Stomach (tissue), 4 donors: ENCODE data around the gene IL1RL2.

ENCODE experiments used
- EP300 ChIP-seq: sonication (generic); formaldehyde crosslinking; IDR thresholded peaks from one replicate; pipeline ENCODE4 v1.6.1; 2017; ENCODE audit warnings: antibody characterized with exemption
- POLR2AphosphoS5 ChIP-seq, 3 donors: sonication (generic); formaldehyde crosslinking; IDR thresholded peaks; one replicate each; pipeline ENCODE4 v1.6.1; 2016; ENCODE audit warnings: antibody characterized with exemption in 3 of 3
- TF ChIP-seq, protein P1 (sequence below), 7 experiments: fragments of 450-650 bp in 4 of 7; fragments of 200-600 bp in 3 of 7; sonication (generic) in 3 of 7; IDR thresholded peaks; one replicate each; pipeline ENCODE4 v1.5.1; 2016 to 2019; ENCODE audit warnings: antibody characterized with exemption in 7 of 7, control low read depth in 2 of 7, mild to moderate bottlenecking in 1 of 7

DNA sequence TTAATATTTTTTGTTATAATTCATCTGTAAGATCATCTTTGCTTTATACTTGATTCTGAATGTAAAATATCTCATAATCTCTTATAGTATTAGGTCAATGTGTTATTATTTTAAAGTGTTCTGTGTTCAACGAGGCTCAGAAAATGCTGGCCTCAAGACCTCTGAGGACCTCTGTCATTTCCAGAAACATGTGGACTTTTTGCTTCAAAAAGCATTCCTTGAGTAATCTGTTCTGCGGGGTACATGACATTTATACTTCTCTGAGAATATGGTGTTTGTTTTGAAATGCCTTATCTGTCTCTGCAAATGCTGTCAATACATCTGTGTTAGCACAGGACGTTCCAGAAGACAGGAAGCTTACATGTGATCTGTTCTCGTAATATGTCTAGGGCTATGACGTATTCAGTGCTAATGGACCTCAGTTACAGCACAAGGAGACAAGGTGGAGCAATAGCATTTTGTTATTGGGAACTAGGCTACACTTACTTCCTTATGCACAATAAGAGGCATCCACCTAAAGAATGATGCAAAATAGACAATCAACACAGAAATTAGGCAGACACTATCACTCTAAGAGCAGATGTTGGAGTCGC, 86.9 kb downstream of the IL1RL2 start:
- TF ChIP-seq POLR2AphosphoS5 (IDR thresholded peaks at IDR 0.05) (peak in 2 of 3 donors; percentile 73), EP300 (peak; percentile 63)
- TF ChIP-seq, protein P1, sequence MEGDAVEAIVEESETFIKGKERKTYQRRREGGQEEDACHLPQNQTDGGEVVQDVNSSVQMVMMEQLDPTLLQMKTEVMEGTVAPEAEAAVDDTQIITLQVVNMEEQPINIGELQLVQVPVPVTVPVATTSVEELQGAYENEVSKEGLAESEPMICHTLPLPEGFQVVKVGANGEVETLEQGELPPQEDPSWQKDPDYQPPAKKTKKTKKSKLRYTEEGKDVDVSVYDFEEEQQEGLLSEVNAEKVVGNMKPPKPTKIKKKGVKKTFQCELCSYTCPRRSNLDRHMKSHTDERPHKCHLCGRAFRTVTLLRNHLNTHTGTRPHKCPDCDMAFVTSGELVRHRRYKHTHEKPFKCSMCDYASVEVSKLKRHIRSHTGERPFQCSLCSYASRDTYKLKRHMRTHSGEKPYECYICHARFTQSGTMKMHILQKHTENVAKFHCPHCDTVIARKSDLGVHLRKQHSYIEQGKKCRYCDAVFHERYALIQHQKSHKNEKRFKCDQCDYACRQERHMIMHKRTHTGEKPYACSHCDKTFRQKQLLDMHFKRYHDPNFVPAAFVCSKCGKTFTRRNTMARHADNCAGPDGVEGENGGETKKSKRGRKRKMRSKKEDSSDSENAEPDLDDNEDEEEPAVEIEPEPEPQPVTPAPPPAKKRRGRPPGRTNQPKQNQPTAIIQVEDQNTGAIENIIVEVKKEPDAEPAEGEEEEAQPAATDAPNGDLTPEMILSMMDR (IDR thresholded peaks at IDR 0.05): no peak
